Activated CD4-positive, CD25-positive, alpha-beta regulatory T cell treated with anti-CD3 and anti-CD28 coated beads, Interleukin-2, amount 50 U/mL, for 24 hours (primary cell): ENCODE results near the gene DNAH8.

Experiments
- ATAC-seq, 2 donors: fragments of 150-1000 bp; cut with Tn5 transposase; one replicate each; pipeline ENCODE4 v1.10.0; 2021; ENCODE audit warnings: mild to moderate bottlenecking in 1 of 2, moderate library complexity in 1 of 2

DNAH8 gene, protein sequence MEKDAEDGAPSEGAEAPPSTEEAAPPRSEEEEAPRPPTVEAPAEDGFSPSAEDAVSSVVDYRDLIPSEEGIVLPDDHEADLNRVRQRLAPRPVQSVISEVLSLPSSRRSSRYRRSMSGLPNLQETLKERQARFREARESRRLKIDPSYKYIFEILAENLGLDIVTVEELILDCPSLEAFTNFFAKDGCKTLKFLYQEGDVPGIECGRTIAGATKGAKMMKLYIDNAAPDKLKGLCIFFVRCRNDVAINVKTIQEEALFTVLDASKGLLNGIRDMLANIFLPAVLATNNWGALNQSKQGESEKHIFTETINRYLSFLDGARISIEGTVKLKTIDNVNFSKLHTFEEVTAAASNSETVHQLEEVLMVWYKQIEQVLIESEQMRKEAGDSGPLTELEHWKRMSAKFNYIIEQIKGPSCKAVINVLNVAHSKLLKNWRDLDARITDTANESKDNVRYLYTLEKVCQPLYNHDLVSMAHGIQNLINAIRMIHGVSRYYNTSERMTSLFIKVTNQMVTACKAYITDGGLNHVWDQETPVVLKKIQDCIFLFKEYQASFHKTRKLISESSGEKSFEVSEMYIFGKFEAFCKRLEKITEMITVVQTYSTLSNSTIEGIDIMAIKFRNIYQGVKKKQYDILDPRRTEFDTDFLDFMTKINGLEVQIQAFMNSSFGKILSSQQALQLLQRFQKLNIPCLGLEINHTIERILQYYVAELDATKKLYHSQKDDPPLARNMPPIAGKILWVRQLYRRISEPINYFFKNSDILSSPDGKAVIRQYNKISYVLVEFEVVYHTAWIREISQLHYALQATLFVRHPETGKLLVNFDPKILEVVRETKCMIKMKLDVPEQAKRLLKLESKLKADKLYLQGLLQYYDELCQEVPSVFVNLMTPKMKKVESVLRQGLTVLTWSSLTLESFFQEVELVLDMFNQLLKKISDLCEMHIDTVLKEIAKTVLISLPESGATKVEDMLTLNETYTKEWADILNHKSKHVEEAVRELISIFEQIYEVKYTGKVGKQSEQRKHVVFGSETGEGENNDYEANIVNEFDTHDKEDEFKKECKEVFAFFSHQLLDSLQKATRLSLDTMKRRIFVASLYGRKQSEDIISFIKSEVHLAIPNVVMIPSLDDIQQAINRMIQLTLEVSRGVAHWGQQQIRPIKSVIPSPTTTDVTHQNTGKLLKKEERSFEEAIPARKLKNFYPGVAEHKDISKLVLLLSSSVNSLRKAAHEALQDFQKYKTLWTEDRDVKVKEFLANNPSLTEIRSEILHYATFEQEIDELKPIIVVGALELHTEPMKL (N-terminal part only)

DNA sequence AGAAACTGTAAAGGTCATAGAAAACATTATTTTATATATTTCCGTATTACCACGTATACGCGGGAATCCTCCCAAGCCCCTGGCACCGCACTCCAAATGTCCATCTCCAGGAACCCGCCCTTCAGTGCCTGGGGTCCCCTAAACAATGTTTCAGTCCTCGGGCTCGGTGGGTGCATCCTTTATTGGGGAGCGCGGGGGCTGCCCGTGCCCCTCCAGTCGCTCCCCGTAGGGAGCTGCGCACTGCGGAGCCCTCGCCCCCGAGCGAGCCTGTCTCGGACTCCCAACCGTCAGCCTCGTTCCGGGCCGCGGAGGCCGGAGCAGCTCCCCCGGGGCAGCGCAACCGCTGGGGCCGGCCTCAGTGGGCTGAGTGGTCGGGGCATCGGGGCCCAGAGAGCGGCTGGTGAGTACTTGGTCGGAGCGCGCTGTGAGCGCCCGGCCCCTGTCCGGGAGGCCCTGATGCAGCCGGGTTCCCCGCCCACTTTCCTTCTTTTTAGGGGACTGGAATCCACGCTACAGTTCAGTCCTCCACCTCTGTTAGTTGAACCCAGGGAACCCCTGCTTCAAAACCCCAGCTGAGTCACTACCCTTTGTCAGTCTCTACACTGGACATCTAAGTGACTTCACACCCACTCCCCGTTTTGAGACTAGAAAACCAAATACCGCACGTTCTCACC lies at the start of gene DNAH8:
DNAH8 (plus strand) TSS at position 296 of the 674 bp plus-strand sequence. CDS start 7,499 bp downstream, outside the sequence.
- peak in 1 of 2 donors; percentile 30 for ATAC-seq

DNA sequence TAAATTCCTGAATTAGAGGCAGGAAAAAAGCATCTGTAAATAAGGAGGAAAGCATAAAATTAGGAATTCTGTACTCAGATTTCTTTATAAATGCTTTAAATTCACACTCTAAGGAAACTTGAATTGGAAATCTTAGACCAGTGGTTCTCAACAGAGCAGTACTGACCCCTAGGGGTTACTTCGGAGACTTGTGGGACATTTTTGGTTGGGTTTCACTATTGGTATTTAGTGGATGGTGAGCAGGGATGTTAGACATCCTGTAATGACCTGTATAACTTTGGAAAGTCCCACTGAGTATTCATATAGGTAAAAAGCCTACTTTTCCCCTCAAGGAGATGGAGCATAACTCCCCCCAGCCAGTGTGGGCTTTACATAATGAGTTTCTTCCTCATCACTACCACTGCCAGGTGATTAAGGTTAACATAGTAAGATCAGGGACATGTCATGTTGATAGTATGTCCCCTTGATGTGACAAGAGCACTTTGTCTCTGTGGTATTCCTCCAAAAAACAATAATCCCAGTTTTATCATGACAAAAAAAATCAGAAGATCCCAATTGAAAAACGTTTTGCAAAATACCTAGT lies 43.1 kb upstream of the DNAH8 start:
- peak; percentile 74 to 80 for ATAC-seq

- peak in 1 of 2 donors; percentile 54 for ATAC-seq
Measured at GRCh38 chr6:38673397-38674165, 41.5 kb upstream of the DNAH8 start.

DNA sequence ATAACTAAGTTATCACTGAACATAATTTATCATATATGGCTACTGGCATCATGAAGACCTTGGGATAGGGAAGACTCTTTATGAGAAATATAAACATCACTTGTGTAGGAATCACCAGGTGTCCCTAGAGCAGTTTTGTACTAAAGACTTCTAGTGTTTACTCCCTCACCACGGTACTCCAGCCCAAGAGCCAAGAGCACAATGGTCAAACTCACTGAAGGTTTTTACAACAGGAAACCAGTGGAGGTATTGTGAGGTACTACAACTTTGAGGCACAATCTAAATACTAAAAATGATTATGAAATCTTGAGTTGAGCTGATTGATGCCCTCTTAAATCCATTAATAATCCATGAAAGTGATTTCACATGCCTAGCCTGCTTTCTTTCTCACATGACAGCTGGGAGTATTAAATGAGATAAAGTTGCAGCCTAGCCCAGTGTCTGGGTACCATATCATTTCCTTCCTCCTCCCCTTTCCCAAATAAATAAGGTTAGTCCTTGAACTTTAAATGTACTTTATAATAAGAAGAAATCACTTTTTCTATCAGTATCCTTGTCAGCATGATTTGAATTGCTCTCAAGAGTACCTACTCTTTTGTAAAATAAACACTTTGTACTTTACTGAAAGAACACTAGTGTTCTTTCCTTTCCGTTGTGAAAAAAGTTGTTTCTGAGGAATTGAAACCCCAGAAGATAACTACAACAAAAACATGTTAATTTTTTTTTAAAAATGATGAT lies 38.7 kb upstream of the DNAH8 start:
- no peak for ATAC-seq

GRCh38 chr6:38676974-38677544 lies 38.1 kb upstream of the DNAH8 start:
- ATAC-seq: no peak

DNA sequence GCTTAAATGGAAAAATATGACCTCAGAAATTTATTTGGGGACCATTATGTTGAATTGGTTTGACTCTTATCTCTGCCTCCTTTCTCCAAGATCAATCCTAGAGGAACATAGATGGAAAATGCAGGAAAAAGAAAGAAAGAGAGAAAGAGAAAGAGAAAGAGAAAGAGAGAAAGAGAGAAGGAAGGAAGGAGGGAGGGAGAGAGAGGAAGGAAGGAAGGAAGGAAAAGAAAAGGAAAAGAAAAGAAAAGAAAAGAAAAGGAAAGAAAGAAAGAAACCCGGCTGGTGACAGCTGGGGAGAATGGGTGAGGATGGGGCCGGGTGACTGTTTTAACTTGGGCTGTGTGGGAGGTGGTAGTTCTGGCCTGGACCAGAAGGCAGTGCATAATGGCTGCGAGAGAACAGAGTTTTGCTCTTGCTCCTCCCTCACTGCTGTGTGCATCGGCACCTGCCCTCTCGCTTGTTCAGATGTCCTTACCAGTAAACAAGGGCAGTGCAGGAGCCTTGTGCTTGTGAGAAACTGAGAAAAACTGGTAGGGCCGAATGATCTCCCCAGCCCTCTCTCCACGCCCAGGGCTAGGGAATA lies 36.8 kb upstream of the DNAH8 start:
- no peak for ATAC-seq

DNA sequence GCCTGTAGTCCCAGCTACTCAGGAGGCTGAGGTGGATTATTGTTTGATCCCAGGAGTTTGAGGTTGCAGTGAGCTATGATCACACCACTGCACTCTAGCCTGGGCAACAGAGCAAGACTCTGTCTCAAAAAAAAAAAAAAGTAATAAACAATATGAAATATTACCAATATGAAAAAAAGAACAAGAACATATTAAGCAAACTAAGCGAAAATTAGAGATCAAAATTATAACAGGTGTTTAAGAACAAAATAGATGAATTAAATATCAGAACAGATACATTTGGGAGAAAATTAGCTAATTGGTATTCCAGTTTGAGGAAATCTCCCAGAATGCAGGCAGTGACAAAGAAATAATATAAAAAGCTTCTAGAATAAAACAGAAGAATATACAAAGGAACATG lies 35.4 kb upstream of the DNAH8 start:
- ATAC-seq: no peak

DNA sequence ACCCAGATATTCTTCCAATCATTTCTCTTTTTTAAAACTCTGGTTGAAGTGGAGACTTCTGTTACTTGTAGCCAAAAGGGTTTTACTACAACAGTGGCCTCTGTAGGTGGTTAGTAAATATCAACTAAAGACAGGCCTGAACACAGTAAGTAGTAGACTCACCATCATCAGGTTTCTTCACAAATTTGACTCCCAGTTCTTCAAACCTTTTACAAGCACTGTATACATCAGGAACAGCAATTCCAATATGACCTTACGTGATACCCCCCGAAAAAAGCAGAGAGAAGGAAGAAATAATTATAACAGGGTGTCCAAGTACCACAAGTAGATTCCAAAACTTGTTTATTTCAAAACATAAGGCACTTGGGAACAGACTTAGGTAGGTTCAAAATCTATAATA lies 33.3 kb upstream of the DNAH8 start:
- ATAC-seq: no peak

GRCh38 chr6:38684237-38684636 lies 30.9 kb upstream of the DNAH8 start:
- no peak for ATAC-seq

DNA sequence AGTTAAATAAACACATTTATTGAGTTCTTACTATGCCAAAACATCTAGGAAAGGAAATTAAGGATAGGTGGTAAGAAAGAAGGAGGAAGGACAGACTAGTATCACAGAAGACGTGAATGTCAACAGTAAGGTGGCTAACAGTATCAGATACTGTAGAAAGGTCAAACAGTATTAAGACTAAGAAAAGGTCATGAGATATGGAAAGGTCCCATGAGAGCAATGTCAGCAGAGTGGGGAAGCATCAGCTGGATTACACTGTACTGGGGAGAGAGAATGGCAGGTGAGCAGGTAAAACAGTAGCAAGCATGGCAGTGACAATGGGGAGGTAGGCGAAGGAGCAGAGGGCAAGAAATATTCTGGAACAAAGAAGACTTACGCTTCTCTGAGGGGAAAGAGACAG lies 30.2 kb upstream of the DNAH8 start:
- no peak for ATAC-seq

DNA sequence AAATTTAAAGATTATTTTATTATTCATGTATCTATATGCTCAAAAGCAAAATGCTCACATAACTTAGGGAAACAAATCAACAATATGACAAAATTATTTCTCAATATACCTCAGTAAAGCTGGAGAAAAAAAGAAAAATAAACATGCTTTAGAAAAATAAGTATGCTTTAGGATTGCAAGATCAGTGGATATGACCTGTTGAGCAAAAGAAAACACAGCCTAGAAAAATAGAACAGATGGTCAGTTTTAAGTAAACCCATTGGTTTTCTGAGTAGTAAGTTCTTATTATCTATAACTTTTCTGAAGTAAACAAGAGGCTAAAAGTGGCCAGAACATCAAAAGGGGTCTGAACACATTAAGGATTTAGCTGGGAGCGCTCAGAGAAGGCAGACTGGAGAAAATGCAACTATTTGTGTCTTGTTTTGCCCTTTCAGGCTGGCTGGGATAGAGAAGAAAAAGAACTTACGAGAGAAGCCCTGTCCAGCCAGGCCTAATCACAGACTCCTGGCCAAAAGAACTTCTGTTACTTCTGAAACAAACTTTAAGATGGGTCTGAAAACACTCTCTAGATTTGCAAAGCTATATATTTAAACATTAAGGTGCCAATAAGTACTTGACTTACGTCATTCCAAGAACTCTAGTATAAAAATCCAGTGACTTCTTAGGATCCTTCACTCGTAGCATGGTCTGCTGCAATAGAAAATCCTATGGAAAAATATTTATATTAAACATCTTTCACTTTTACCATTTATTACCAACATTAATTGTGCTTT lies 28.7 kb upstream of the DNAH8 start:
- no peak for ATAC-seq

DNA sequence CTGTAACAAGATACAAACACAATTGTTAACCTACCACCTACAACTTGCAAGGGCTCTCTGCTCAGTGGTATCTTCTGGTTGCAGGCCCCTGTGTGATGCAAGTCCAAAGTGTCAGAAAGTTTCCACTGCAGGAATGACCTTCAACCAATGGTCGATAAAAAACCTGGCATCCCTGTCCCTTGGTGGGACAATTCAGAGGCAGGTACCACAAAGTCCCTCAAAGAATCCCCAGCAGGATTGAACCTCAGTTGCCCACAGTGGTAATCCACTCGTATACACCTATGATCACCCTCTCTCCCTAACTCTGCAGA lies 28.1 kb upstream of the DNAH8 start:
- no peak for ATAC-seq

DNA sequence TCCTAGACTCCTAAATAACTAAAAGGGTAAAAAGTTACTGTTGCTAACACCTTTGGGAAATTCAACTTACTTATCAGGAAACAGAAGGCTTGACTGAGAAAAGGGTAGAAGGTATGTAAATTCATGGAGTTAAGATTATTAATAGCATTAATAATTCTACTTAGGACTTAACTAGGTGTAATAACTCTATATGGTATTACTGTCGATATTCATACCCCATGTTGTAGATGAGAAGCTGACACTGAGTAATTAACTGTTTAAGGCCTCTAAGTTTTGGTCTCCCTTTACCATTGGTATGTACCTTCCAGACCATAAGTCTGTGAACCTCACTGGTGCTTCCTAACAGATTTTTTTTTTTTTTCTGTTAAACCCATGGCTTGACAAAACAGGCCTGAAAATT lies 27.6 kb upstream of the DNAH8 start:
- no peak for ATAC-seq

DNA sequence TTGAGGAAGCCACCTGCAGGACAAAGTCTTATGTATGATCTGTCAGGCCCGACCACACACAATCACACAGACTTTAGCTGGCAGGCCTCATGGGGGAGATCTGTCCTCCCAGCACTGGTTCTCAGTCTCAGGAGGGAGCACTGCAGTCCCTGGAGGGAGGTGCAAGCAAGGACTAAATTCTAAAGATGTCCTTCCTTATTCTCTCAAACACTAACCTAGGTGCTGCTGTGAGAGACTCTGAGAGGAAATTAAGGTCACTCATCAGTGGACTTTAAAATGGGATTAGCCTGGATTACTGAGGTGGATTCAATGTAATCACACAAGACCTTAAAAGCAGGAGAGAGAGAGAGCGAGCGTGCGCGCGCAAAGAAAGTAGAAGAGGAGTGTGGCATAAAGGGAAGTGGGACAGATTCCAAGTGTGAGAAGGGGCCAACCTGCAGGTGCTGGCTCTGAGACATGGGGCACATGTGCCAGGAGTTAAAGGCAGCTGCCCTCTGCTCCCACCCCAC lies 26.5 kb upstream of the DNAH8 start:
- ATAC-seq: no peak

DNA sequence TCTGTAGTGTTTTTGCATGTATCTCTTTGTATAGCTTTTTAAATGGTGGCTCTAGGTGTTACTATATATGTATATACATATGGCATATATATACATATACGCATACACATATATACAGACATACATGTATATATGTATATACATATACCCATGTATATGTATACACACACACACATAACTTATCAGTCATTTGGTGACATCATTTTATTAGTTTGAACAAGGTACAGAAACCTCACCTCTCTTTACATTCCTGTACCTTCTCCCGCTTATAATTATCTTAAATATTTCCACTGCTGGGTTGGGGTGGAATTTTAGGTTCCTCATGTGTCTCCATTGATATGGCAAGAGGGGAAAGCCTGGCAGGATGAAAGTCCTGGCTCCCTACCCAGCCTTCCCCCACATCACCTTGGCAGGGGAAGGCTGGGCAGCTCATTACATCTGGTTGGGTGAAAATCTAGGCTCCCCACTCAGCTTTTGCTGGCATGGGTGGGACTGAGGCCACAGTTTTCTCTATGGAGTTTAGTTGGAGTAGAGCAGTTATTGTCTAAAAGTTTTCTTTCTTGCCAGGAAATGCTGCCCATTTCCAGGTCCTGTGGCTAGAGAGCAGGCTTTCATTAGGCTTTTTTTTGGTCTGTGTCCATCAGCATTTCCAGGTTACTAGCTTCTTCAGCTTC lies 19.7 kb upstream of the DNAH8 start:
- ATAC-seq: no peak

DNA sequence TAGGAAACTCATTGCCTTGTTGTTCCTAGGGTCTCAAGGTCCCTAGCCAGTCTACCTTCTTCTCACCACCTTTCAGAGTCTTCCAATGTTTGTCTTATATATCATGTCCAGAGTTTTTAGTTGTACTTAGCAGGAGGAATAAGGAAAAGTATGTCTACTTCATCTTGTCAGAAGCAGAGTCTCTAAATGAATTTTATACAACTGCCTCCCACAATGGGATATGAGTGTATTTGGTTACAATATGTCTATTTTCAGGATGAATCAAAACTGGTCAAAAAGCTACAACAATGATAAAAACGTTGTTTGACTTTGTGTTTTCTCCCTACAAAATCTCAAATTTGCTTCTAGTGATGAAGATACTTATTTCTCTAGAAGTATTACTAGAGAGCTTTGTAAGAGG lies 19.2 kb upstream of the DNAH8 start:
- no peak for ATAC-seq

DNA sequence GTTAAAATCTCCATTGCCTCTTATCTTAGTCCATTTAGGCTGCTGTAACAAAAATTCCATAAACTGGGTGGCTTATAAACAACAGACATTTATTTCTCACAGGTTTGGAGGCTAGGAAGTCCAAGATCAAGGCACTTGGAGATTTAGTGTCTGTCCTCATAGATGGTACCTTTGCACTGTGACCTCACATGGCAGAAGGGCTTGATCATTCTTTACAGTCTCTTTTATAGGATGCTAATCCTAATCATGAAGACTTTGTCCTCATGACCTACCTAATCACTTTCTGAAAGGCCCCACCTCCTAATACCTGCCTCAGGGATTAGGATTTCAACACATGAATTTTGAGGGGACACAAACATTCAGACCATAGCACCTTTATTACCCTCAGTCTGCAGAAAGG lies 18.8 kb upstream of the DNAH8 start:
- no peak for ATAC-seq

GRCh38 chr6:38697846-38698245 lies 17.3 kb upstream of the DNAH8 start:
- ATAC-seq: no peak
